ENCODE results near the gene DNAJA3. TPM values are rescaled to one million over a fixed set of nuclear protein-coding genes. Genes with fewer than 3 reads are reported as not detected.

Gene DNAJA3
- total RNA-seq, 1 experiment from 2014 or later = 56.2 TPM

GRCh38 chr16:4437366-4437765, 11.7 kb downstream of the DNAJA3 start:
- TF ChIP-seq CTCF (conservative IDR thresholded peaks at IDR 0.05) = no peak
- Histone ChIP-seq H2AK5ac (ENCODE audit: insufficient read length, low read length) (no peak overlapping the region), H3K27me3 (ENCODE audit: insufficient read depth, low read length) (no peaks in the 10 kb centered on the region), H3K27ac (ENCODE audit: insufficient read length, low read depth, low read length) (no peak overlapping the region), H3K18ac (ENCODE audit: insufficient read length, low read depth, low read length) (no peak overlapping the region), H3K9ac (ENCODE audit: extremely low read depth, insufficient read length, low read length) (no peak overlapping the region), H2AFZ (ENCODE audit: low read length) (no peak overlapping the region), H4K8ac (replicated peaks; ENCODE audit: insufficient read length, low read depth, low read length) (no peak overlapping the region), H3T11ph (ENCODE audit: low read length) (no peak overlapping the region), H3K4ac (ENCODE audit: low read depth, low read length) (no peak overlapping the region), H3K4me2 (ENCODE audit: insufficient read depth, insufficient read length, low read length) (no peak overlapping the region), H2BK5ac (ENCODE audit: insufficient read length, low read length) (no peak overlapping the region), H3K4me1 (ENCODE audit: insufficient read depth, low read length) (no peaks in the 10 kb centered on the region), H2BK15ac (ENCODE audit: low read depth, low read length) (no peak overlapping the region), H4K5ac (ENCODE audit: insufficient read length, low read depth, low read length) (no peak overlapping the region), H3K23ac (ENCODE audit: insufficient read length, low read depth, low read length) (no peak overlapping the region), H4K20me1 (ENCODE audit: control insufficient read depth, insufficient read depth, insufficient read length) (no peaks in the 10 kb centered on the region), H2BK120ac (ENCODE audit: low read depth, low read length, poor library complexity, severe bottlenecking) (no peak overlapping the region), H3K79me1 (ENCODE audit: insufficient read depth, low read depth, low read length, poor library complexity, severe bottlenecking) (no peaks in the 10 kb centered on the region), H3K14ac (ENCODE audit: insufficient read depth, low read length) (no peak overlapping the region), H2BK12ac (ENCODE audit: insufficient read length, low read depth, low read length) (no peak overlapping the region), H3K23me2 (ENCODE audit: insufficient read length, low read depth, low read length, poor library complexity, severe bottlenecking) (no peaks in the 10 kb centered on the region), H4K91ac (ENCODE audit: insufficient read length, low read depth, low read length) (no peak overlapping the region), H3K79me2 (ENCODE audit: insufficient read depth, low read length) (0 out of 2 replicates have a peak, but pooled peaks cover 2% of the 10 kb centered on the region), H3K56ac (ENCODE audit: insufficient read length, low read depth, low read length) (no peak overlapping the region), H3K9me3 (ENCODE audit: control insufficient read depth, low read depth, low read length) (no peaks in the 10 kb centered on the region), H2BK20ac (ENCODE audit: low read depth, low read length, poor library complexity, severe bottlenecking) (no peak overlapping the region)
- Mint-ChIP-seq H3K36me3 (ENCODE audit: insufficient read depth in 1 of 3, low read depth in 3 of 3) (peaks cover 29 to 78% (median 64%) of the 10 kb centered on the region in 3 experiments; a peak in 6 of 7 replicates), H3K4me1 (no peaks in the 10 kb centered on the region), H3K27ac (no peak overlapping the region), H3K27me3 (ENCODE audit: low read depth) (no peaks in the 10 kb centered on the region), H3K4me3 (no peak overlapping the region), H3K9me3 (no peaks in the 10 kb centered on the region)
- DNase-seq = no peak
- WGBS (ENCODE audit: extremely low coverage, insufficient read length, low lambda C conversion rate) = no CpG with 5 or more reads among the region's 3 CpGs

Measured in H9 (cell line).